ENCODE measurements around the gene ZNF600. TPM values are rescaled to one million over a fixed set of nuclear protein-coding genes. Genes with fewer than 3 reads are reported as not detected.
A peak's percentile ranks its signal among the peaks of the same experiment; 100 is the strongest.
"Not testable (repeated sequence)": the region's sequence is repeated elsewhere in the genome, so short reads cannot be mapped to it uniquely, and the experiment has no call there.

Gene ZNF600
- polyA plus RNA-seq (2013, experiment 1 of 2; ENCODE audit: insufficient read length), result 3.9 TPM
- polyA plus RNA-seq (2013, experiment 2 of 2; ENCODE audit: insufficient read length), result 3.8 TPM

- peak; percentile 67 for DNase-seq
Measured at GRCh38 chr19:52786464-52787354, at the start of gene ZNF600. TSS of gene ZNF600 (minus strand) at chr19:52786791. CDS start at chr19:52778888, 7,903 bp downstream.

GRCh38 chr19:52834289-52834688 lies 47.7 kb upstream of the ZNF600 start:
- DNase-seq, result not testable (repeated sequence)

DNA sequence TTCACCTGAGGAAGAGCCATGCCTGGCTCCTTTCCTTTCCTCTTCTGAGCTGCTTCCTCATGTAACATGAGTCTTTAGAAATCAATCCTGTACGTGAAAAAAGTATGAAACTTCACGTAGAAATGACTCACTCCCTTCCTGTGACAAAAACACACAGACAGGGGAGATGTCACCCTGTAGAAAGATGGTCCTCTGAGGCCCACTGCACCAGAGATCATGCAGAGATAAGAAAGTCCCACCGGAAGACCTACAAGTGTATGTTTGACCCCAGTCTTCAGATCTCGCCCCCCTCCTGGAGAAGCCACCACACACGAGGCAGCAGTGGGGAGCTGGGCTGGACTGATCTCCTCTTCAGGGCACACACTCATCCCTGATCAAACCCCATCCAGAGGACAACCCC lies 47.0 kb upstream of the ZNF600 start:
- DNase-seq, result not testable (repeated sequence)

- not testable (repeated sequence) for DNase-seq
Measured at GRCh38 chr19:52829866-52830265, 43.3 kb upstream of the ZNF600 start.

DNA sequence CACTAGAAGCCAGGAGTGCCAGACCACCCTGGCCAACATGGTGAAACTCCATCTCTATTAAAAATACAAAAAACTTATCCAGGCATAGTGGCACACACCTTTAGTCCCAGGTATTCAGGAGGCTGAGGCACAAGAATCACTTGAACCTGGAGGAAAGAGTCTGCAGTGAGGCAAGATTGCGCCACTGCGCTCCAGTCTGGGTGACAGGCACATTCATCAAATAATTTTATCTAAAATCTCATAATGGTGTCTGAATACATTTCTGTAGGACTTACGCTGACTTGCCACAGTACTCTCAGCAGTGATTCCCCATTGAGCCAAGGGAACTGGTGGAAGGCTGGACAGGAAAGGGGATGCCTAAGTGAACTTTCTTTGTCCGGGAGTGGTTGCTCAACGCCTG lies 39.2 kb upstream of the ZNF600 start:
- no peak for DNase-seq

DNA sequence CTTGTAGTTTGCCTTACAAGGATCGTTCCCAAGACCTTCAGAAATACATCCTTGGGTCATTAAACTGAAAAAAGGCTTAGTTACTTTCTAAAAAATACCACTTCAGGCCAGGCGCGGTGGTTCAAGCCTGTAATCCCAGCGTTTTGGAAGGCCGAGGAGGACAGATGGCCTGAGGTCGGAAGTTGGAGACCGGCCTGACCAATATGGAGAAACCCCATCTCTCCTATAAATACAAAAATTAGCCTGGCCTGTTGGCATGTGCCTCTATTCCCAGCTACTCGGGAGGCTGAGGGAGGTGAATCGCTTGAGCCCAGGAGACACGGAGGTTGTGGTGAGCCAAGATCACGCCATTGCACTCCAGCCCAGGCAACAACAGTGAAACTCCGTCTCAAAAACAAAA lies 37.1 kb upstream of the ZNF600 start:
- DNase-seq, result no peak

DNA sequence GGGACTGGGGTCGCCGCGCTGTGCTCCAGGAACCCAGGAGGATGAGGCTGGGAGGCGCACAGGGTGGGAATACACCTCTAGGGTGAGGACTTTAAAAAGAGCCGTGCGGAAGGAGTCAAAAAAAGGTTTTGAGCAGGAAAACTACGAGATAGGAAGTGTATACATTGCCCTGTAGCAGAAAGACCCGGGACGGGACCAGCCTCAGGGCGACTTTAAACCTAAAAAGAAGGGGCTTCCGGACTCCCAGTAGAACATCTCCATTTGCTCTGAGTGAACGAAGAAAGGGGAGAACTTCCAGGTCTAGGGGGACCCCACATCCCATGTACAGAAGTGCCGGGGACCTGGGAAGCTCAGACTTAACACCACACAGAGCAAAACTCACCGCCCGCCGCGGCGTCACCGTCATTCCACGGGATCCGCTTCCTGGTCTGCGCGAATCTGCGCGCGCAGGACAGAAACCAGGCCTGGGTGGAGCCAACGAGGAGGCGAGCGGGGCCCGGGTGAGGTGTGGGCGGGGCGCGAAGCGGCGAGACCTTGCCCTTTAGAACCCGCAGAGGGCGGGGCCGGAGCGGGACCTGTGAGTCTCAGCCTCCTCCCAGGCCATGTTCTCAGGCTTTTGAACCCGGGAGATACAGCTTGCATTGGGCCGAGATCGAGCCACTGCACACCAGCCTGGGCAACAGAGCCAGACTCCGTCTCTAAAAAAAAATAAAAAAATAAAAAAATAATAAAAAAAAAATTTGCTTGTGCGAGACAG lies 34.8 kb upstream of the ZNF600 start, which contains the start of gene ZNF28:
TSS of gene ZNF28 (minus strand) at position 430 of the 757 bp plus-strand sequence. CDS start 3,675 bp downstream, outside the sequence.
- peak; percentile 57 for DNase-seq

- DNase-seq, result peak; percentile 17
Measured at GRCh38 chr19:52820472-52821203, 34.0 kb upstream of the ZNF600 start.

DNA sequence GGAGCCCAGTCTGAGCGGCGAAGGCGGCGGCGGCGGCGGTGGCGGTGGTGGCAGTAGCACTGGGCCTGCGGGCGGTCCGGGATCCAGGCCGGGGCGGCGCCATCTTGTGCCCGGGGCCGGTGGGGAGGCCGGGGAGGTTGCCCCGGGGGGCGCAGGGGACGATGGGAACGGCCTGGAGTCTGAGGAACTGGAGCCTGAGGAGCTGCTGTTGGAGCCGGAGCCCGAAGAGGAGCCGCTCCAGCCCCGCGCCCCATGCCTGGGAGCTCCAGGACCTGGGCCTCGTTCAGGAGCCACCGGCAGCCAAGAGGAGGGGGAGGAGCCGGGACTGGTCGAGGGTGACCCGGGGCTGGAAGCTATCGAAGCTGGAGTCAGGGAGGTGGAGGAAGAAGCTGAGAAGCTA lies 23.2 kb upstream of the ZNF600 start:
- no peak for DNase-seq

GRCh38 chr19:52799950-52800640 lies 13.5 kb upstream of the ZNF600 start:
- not testable (repeated sequence) for DNase-seq

- no peak for DNase-seq
Measured at GRCh38 chr19:52789440-52789839, 2.8 kb upstream of the ZNF600 start.

- no peak for DNase-seq
Measured at GRCh38 chr19:52786078-52786463, 520 bp downstream of the ZNF600 start.

DNA sequence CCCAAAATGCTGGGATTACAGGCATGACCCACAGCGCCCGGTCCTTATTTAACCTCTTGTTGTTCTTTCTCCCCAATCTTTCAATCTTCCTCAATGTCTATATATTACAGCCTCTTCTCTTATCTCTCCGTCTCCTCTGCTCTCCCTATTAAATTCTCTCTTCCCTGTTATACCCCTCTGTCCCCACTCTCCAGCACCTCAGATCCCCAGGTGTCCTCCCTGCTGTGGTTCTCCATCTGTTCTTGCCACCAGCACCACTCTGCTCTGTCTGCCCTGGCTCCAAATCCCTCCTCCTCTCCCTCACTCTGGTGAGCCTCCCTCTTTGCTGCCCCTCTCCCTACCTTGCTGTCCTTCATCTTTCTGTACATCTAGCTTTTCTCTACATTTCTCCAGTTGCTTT lies 1.1 kb downstream of the ZNF600 start:
- DNase-seq, result no peak

DNA sequence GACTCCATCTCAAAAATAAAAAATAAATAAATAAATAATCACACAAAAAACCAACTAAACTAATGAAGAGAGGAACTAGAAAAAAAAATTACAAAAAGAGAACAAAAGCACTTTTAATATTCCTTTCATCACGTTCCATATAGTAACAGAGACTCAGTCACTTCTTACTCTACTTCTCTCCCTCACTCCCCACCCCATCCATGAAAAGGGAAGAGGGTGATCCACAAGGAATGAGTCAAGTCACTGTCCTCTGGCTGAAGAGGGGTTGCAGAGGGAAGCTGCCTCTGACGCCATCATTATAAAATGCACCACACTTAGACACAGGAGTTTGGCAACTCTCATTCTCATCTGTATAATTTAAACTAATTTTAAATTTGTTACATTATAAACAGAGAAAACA lies 3.7 kb downstream of the ZNF600 start:
- DNase-seq, result not testable (repeated sequence)

DNA sequence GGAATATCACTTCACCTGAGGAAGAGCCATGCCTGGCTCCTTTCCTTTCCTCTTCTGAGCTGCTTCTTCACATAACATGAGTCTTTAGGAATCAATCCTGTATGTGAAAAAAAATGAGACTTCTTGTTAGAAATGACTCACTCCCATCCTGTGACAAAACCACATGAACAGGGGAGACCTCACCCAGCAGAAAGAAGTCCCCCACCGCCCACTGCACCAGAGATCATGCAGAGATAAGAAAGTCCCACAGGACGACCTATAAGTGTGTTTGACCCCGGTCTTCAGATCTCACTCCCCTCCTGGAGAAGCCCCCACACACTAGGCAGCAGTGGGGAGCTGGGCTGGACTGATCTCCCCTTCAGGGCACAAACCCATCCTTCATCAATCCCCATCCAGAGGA lies 7.8 kb downstream of the ZNF600 start:
- DNase-seq, result no peak

DNA sequence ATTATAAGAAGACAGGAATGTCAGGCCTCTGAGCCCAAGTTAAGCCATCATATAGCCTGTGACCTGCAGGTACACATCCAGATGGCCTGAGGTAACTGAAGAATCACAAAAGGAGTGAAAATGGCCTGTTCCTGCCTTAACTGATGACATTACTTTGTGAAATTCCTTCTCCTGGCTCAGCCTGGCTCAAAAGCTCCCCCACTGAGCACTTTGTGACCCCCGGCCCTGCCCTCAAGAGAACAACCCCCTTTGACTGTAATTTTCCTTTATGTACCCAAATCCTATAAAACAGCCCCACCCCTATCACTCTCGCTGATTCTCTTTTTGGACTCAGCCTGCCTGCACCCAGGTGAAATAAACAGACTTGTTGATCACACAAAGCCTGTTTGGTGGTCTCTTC lies 30.1 kb downstream of the ZNF600 start:
- not testable (repeated sequence) for DNase-seq

GRCh38 chr19:52749780-52750179 lies 36.8 kb downstream of the ZNF600 start:
- no peak for DNase-seq

DNA sequence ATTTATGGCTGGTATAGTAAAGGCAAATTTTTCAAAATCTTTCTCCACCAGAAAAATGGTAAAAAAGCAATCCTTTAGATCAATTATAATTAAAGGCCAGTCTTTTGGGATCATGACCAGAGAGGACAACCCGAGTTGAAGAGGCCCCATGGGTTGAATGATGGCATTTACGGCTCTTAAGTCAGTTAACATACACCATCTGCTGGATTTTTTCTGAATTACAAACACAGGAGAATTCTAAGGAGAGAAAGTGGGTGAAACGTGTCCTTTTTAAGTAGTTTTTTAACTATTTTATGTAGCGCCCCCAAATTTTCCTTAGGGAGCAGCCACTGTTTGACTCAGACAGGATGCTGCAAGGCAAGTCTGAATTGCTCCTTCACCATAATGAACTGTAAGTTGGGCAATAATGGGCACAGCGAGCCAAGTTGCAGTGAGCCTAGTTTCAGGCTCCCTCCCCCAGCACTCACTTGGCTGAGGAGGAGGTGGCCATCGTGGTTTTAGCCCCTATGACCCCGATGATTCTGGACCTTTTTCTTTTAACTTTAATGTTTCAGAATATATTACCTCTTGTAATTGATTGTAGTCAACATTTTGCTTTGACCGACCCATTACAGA lies 38.1 kb downstream of the ZNF600 start:
- DNase-seq, result peak; percentile 29

- DNase-seq, result not testable (repeated sequence)
Measured at GRCh38 chr19:52745919-52746318, 40.7 kb downstream of the ZNF600 start.

DNA sequence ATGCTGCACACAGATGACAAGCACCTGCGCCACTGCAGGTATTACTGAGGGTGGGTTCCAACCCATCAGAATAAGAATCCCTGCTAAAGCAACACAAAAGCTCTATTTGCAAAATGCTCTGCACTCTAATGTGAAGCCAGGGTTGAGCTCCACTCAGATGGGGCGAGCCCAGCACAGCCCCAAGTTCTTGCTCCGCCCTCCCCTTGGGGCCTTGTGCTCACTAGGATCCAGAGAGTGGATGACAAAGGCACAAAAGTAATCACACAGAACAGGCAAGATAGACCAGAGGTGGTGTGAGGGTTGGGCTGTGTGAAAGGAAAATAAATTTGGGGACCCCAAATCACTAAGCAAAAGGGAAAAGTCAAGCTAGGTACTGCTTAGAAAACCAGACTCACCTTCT lies 43.5 kb downstream of the ZNF600 start:
- DNase-seq, result no peak

DNA sequence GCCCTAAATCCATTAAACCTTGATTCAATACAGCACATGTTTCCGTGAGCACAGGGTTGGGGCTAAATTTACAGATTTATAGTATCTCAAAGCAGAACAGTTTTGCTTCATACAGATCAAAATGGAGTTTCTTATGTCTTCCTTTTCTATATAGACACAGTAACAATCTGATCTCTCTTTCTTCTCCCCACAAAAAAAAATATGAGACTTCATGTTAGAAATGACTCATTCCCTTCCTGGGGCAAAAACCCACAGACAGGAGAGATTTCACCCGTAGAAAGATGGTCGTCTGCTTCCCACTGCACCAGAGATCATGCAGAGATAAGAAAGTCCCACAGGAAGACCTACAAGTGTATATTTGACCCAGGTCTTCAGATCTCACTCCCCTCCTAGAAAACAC lies 44.1 kb downstream of the ZNF600 start:
- no peak for DNase-seq
